CD14-positive monocyte (primary cell): Measurements from ENCODE around the gene SWT1. TPM values are rescaled to one million over a fixed set of nuclear protein-coding genes. Genes with fewer than 3 reads are reported as not detected.
"Not testable (repeated sequence)": the region's sequence is repeated elsewhere in the genome, so short reads cannot be mapped to it uniquely, and the experiment has no call there.

Experiments used
- DNase-seq, 3 donors: peaks; one replicate each; pipeline ENCODE4 v3.0.0-alpha.2; 2011 to 2022
- H2AFZ ChIP-seq: 2 replicates; pipeline ENCODE4 v1.6.0; 2012; ENCODE audit warnings: mild to moderate bottlenecking, low read depth, low read length, inconsistent platforms; ENCODE audit not compliant: insufficient read depth, poor library complexity, severe bottlenecking
- H3K27ac ChIP-seq, 2 donors: 1 replicate in 1 of 2; 2 replicates in 1 of 2; pipeline ENCODE4 v1.5.1; 2012 to 2013; ENCODE audit warnings: low read length in 2 of 2, control low read depth in 1 of 2, inconsistent platforms in 1 of 2, low read depth in 1 of 2, mild to moderate bottlenecking in 1 of 2
- H3K27me3 ChIP-seq, 2 donors: one replicate each; pipeline versions ENCODE4 v1.6.0 to v1.6.1; 2011 to 2013; ENCODE audit warnings: low read length in 2 of 2; ENCODE audit not compliant: control insufficient read depth in 2 of 2, insufficient read depth in 2 of 2
- H3K36me3 ChIP-seq, 2 donors: replicated peaks in 1 of 2; 1 replicate in 1 of 2; 2 replicates in 1 of 2; pipeline versions ENCODE4 v1.5.1 to v1.6.1; 2012 to 2013; ENCODE audit warnings: low read length in 2 of 2, control low read depth in 1 of 2, inconsistent platforms in 1 of 2, mild to moderate bottlenecking in 1 of 2; ENCODE audit not compliant: insufficient read depth in 2 of 2, control insufficient read depth in 1 of 2
- H3K4me1 ChIP-seq, 2 donors: 1 replicate in 1 of 2; 2 replicates in 1 of 2; pipeline versions ENCODE4 v1.5.1 to v1.6.1; 2012 to 2013; ENCODE audit warnings: low read length in 2 of 2, control low read depth in 1 of 2, inconsistent platforms in 1 of 2, mild to moderate bottlenecking in 1 of 2, moderate library complexity in 1 of 2; ENCODE audit not compliant: insufficient read depth in 2 of 2, control insufficient read depth in 1 of 2
- H3K4me2 ChIP-seq: replicated peaks from 2 replicates; pipeline ENCODE3; 2012; ENCODE audit warnings: low read length, moderate library complexity, mild to moderate bottlenecking; ENCODE audit not compliant: poor library complexity, severe bottlenecking; ENCODE audit errors: extremely low read depth
- H3K4me3 ChIP-seq, 3 experiments: fragments of 200-600 bp in 1 of 3; sonication (generic) in 1 of 3; replicated peaks in 1 of 3; 1 replicate in 2 of 3; 2 replicates in 1 of 3; pipeline ENCODE4 v1.5.1; 2011 to 2013; ENCODE audit warnings: low read length in 3 of 3, mild to moderate bottlenecking in 3 of 3, control low read depth in 2 of 3, low read depth in 2 of 3, inconsistent platforms in 1 of 3, moderate library complexity in 1 of 3
- H3K79me2 ChIP-seq: 2 replicates; pipeline ENCODE4 v1.6.0; 2012; ENCODE audit warnings: mild to moderate bottlenecking, control low read depth, inconsistent platforms, low read length, moderate library complexity; ENCODE audit not compliant: insufficient read depth
- H3K9ac ChIP-seq: 2 replicates; pipeline ENCODE4 v1.6.0; 2017; ENCODE audit warnings: low read length, mild to moderate bottlenecking; ENCODE audit not compliant: insufficient read depth, poor library complexity, severe bottlenecking
- H3K9me3 ChIP-seq, 2 donors: replicated peaks in 1 of 2; 1 replicate in 1 of 2; 2 replicates in 1 of 2; pipeline versions ENCODE4 v1.5.1 to v1.6.1; 2012 to 2013; ENCODE audit warnings: low read length in 2 of 2, control low read depth in 1 of 2; ENCODE audit not compliant: control insufficient read depth in 1 of 2, insufficient read depth in 1 of 2
- H4K20me1 ChIP-seq: 2 replicates; pipeline ENCODE4 v1.6.0; 2012; ENCODE audit warnings: mild to moderate bottlenecking, low read length, control low read depth, moderate library complexity; ENCODE audit not compliant: insufficient read depth
- H3K27ac Mint-ChIP-seq, 7 donors: one replicate each; pipeline ENCODE4 v1.8.0; 2020; ENCODE audit warnings: mild to moderate bottlenecking in 7 of 7, mixed read lengths in 7 of 7, moderate library complexity in 6 of 7, inconsistent platforms in 2 of 7
- H3K27me3 Mint-ChIP-seq, 3 donors: one replicate each; pipeline ENCODE4 v1.8.0; 2021 to 2022; ENCODE audit warnings: low read depth in 3 of 3, mild to moderate bottlenecking in 3 of 3, mixed read lengths in 3 of 3, moderate library complexity in 3 of 3, inconsistent platforms in 1 of 3
- H3K36me3 Mint-ChIP-seq, 2 donors: one replicate each; pipeline ENCODE4 v1.8.0; 2020; ENCODE audit warnings: mixed read lengths in 2 of 2, inconsistent platforms in 1 of 2, mild to moderate bottlenecking in 1 of 2
- H3K4me1 Mint-ChIP-seq: one replicate; pipeline ENCODE4 v1.8.0; 2020; ENCODE audit warnings: mild to moderate bottlenecking, mixed read lengths
- H3K4me3 Mint-ChIP-seq, 2 donors: one replicate each; pipeline ENCODE4 v1.8.0; 2020; ENCODE audit warnings: mild to moderate bottlenecking in 2 of 2, mixed read lengths in 2 of 2, moderate library complexity in 1 of 2
- H3K9me3 Mint-ChIP-seq, 7 donors: one replicate each; pipeline ENCODE4 v1.8.0; 2020 to 2022; ENCODE audit warnings: mixed read lengths in 7 of 7, mild to moderate bottlenecking in 6 of 7, moderate library complexity in 6 of 7, inconsistent platforms in 2 of 7
- CTCF ChIP-seq: fragments of 200-600 bp; IDR thresholded peaks from one replicate; pipeline ENCODE4 v1.8.0; 2022; ENCODE audit warnings: antibody characterized with exemption, mild to moderate bottlenecking
- WGBS: methylation state at CpG from one replicate; pipeline ENCODE4 v1.1.5; 2013; ENCODE audit warnings: missing lambda C conversion rate; ENCODE audit not compliant: insufficient coverage; 5-methylcytosine and 5-hydroxymethylcytosine counted together
- intact Hi-C, 2 donors: fragments of 100-400 bp; cut with micrococcal nuclease; formaldehyde crosslinking; loops; one replicate each; pipeline versions ENCODE4 v1.15.0 to v1.15.1; 2023
- polyA plus RNA-seq, 3 donors: library from polyadenylated mRNA; depleted of rRNA in 1 of 3; unstranded in 2 of 3; stranded (reverse) in 1 of 3; fragments of 300-500 nt in 2 of 3; fragments of >200 nt in 1 of 3; fragmentation: Illumina TruSeq in 2 of 3; gene quantifications; 1 replicate in 2 of 3; 2 replicates in 1 of 3; pipeline ENCODE4 v1.2.3, GENCODE V29; 2012 to 2021

SWT1 gene
- polyA plus RNA-seq, 3 donors = 0.89 to 2.8 (median 1.7) TPM

GRCh38 chr1:185232874-185233273 lies 75.9 kb downstream of the SWT1 start:
- no peaks in the 10 kb centered on the region for H3K79me2 ChIP-seq
- Mint-ChIP-seq H3K4me1 (no peaks in the 10 kb centered on the region), H3K4me3 (no peak overlapping the region), H3K27ac (no peak overlapping the region), H3K9me3 (peaks cover 0 to 8% (median 0%) of the 10 kb centered on the region in 7 donors), H3K36me3 (peaks cover 0 to 9% of the 10 kb centered on the region in 2 donors), H3K27me3 (no peaks in the 10 kb centered on the region)
- no peaks in the 10 kb centered on the region for H4K20me1 ChIP-seq
- no peak for TF ChIP-seq CTCF
- H3K4me2 ChIP-seq = no peak overlapping the region
- no peaks in the 10 kb centered on the region for H3K9me3 ChIP-seq
- H3K27me3 ChIP-seq = no peaks in the 10 kb centered on the region
- DNase-seq = no peak
- no peak overlapping the region for H3K27ac ChIP-seq
- no peaks in the 10 kb centered on the region for H3K36me3 ChIP-seq
- no peak overlapping the region for H2AFZ ChIP-seq
- H3K9ac ChIP-seq = no peak overlapping the region
- no peak overlapping the region for H3K4me3 ChIP-seq
- H3K4me1 ChIP-seq = no peaks in the 10 kb centered on the region
- intact Hi-C loops = no loop called here

GRCh38 chr1:185234183-185234582 lies 77.2 kb downstream of the SWT1 start:
- H3K4me1 Mint-ChIP-seq, H3K27me3 Mint-ChIP-seq, H4K20me1 ChIP-seq, H3K4me1 ChIP-seq, H2AFZ ChIP-seq, H3K36me3 ChIP-seq, H3K36me3 Mint-ChIP-seq, H3K4me2 ChIP-seq, DNase-seq, H3K9me3 Mint-ChIP-seq, H3K4me3 ChIP-seq, H3K79me2 ChIP-seq, intact Hi-C loops, H3K27ac ChIP-seq, H3K9ac ChIP-seq, H3K4me3 Mint-ChIP-seq, H3K27me3 ChIP-seq, H3K27ac Mint-ChIP-seq, H3K9me3 ChIP-seq: not testable (repeated sequence)
- no CpG with 5 or more reads among the region's 1 CpG for WGBS

GRCh38 chr1:185237176-185237575 lies 80.2 kb downstream of the SWT1 start:
- H3K27me3 ChIP-seq, H3K4me2 ChIP-seq, H3K36me3 ChIP-seq, H2AFZ ChIP-seq, H3K9me3 Mint-ChIP-seq, H3K27ac ChIP-seq, H3K79me2 ChIP-seq, H3K27ac Mint-ChIP-seq, H3K9me3 ChIP-seq, intact Hi-C loops, H3K4me3 Mint-ChIP-seq, H3K36me3 Mint-ChIP-seq, H3K27me3 Mint-ChIP-seq, H4K20me1 ChIP-seq, H3K4me1 ChIP-seq, H3K4me3 ChIP-seq, DNase-seq, H3K9ac ChIP-seq, H3K4me1 Mint-ChIP-seq: not testable (repeated sequence)
- WGBS = no CpG with 5 or more reads among the region's 2 CpGs
